GM18499 (cell line): ENCODE measurements around the gene COX18.

ENCODE experiments used
- ATAC-seq: cut with Tn5 transposase; IDR thresholded peaks from one replicate; pipeline ENCODE4 v1.9.1; 2021; ENCODE audit warnings: moderate number of reproducible peaks; ENCODE audit not compliant: insufficient read depth, unreplicated experiment

Gene COX18

GRCh38 chr4:73069338-73070073 is at the start of gene COX18:
TSS of gene COX18 (minus strand) at chr4:73069716. CDS start at chr4:73069649, 67 bp downstream.
- peak; percentile 83 for ATAC-seq

- no peak for ATAC-seq
These were observed 40.0 kb upstream of the COX18 start for GRCh38 chr4:73109493-73109892.

GRCh38 chr4:73104695-73105094 is 35.2 kb upstream of the COX18 start:
- ATAC-seq, result no peak

GRCh38 chr4:73103799-73104503 is 34.4 kb upstream of the COX18 start:
- no peak for ATAC-seq

GRCh38 chr4:73099143-73099542 is 29.6 kb upstream of the COX18 start:
- no peak for ATAC-seq

GRCh38 chr4:73098713-73099112 is 29.2 kb upstream of the COX18 start:
- ATAC-seq, result no peak

- no peak for ATAC-seq
These were observed 28.5 kb upstream of the COX18 start for GRCh38 chr4:73098016-73098415.

- ATAC-seq, result no peak
These were observed 23.4 kb upstream of the COX18 start for GRCh38 chr4:73092868-73093267.

- ATAC-seq, result no peak
These were observed 21.2 kb upstream of the COX18 start for GRCh38 chr4:73090738-73091137.

GRCh38 chr4:73087871-73088270 is 18.4 kb upstream of the COX18 start:
- ATAC-seq, result no peak

- ATAC-seq, result no peak
These were observed 16.8 kb upstream of the COX18 start for GRCh38 chr4:73086095-73086868.

- no peak for ATAC-seq
These were observed 11.3 kb upstream of the COX18 start for GRCh38 chr4:73080789-73081188.

GRCh38 chr4:73075832-73076231 is 6.3 kb upstream of the COX18 start:
- no peak for ATAC-seq

GRCh38 chr4:73070074-73070390 is 516 bp upstream of the COX18 start:
- peak; percentile 9 for ATAC-seq

GRCh38 chr4:73068491-73069337 is 802 bp downstream of the COX18 start:
- ATAC-seq, result peak; percentile 1

GRCh38 chr4:73067971-73068394 is 1.5 kb downstream of the COX18 start:
- ATAC-seq, result no peak

- no peak for ATAC-seq
These were observed 2.6 kb downstream of the COX18 start for GRCh38 chr4:73066928-73067327.

- no peak for ATAC-seq
These were observed 3.1 kb downstream of the COX18 start for GRCh38 chr4:73066445-73066844.

- no peak for ATAC-seq
These were observed 5.0 kb downstream of the COX18 start for GRCh38 chr4:73064536-73064935.

GRCh38 chr4:73055241-73055897 is 14.1 kb downstream of the COX18 start:
- ATAC-seq, result peak; percentile 74
